HG03108 (cell line): ENCODE data around the gene MOB2.

Experiments
- ATAC-seq: cut with Tn5 transposase; IDR thresholded peaks from one replicate; pipeline ENCODE4 v1.9.1; 2021; ENCODE audit warnings: moderate library complexity; ENCODE audit not compliant: unreplicated experiment

Gene MOB2

GRCh38 chr11:1486054-1486825 lies at the start of gene MOB2:
TSS of gene MOB2 (minus strand) at chr11:1486779. CDS start at chr11:1486556, 223 bp downstream.
- ATAC-seq: no peak

- no peak for ATAC-seq
Observed at GRCh38 chr11:1534682-1535081, 48.1 kb upstream of the MOB2 start.

- ATAC-seq: no peak
Observed at GRCh38 chr11:1534171-1534570, 47.6 kb upstream of the MOB2 start.

GRCh38 chr11:1533342-1533725 lies 46.8 kb upstream of the MOB2 start:
- no peak for ATAC-seq

GRCh38 chr11:1532606-1533341 lies 46.2 kb upstream of the MOB2 start:
- no peak for ATAC-seq

- ATAC-seq: no peak
Observed at GRCh38 chr11:1532014-1532586, 45.5 kb upstream of the MOB2 start.

- ATAC-seq: no peak
Observed at GRCh38 chr11:1531449-1532013, 45.0 kb upstream of the MOB2 start.

GRCh38 chr11:1530686-1531448 lies 44.3 kb upstream of the MOB2 start:
- no peak for ATAC-seq

- ATAC-seq: no peak
Observed at GRCh38 chr11:1529774-1530173, 43.2 kb upstream of the MOB2 start.

- no peak for ATAC-seq
Observed at GRCh38 chr11:1529286-1529685, 42.7 kb upstream of the MOB2 start.

- no peak for ATAC-seq
Observed at GRCh38 chr11:1528710-1529109, 42.1 kb upstream of the MOB2 start.

- no peak for ATAC-seq
Observed at GRCh38 chr11:1526785-1527184, 40.2 kb upstream of the MOB2 start.

GRCh38 chr11:1523779-1524178 lies 37.2 kb upstream of the MOB2 start:
- ATAC-seq: peak; percentile 55

- ATAC-seq: no peak
Observed at GRCh38 chr11:1523077-1523476, 36.5 kb upstream of the MOB2 start.

GRCh38 chr11:1522081-1522424 lies 35.5 kb upstream of the MOB2 start:
- ATAC-seq: no peak

GRCh38 chr11:1521382-1522080 lies 35.0 kb upstream of the MOB2 start:
- peak; percentile 84 for ATAC-seq

GRCh38 chr11:1520663-1521267 lies 34.2 kb upstream of the MOB2 start:
- ATAC-seq: no peak

GRCh38 chr11:1520209-1520662 lies 33.7 kb upstream of the MOB2 start:
- no peak for ATAC-seq

- no peak for ATAC-seq
Observed at GRCh38 chr11:1519028-1520010, 32.7 kb upstream of the MOB2 start.
